SJSA1 (cell line): Measurements from ENCODE around the gene TNFRSF18. TPM values are rescaled to one million over a fixed set of nuclear protein-coding genes. Genes with fewer than 3 reads are reported as not detected.
A peak's percentile ranks its signal among the peaks of the same experiment; 100 is the strongest.

Source experiments
- DNase-seq, 2 experiments: peaks; one replicate each; pipeline ENCODE4 v3.0.0-alpha.2; 2015 to 2020; ENCODE audit warnings: low spot score in 2 of 2, low read depth in 1 of 2
- H3K27ac ChIP-seq: fragments of 250-450 bp; sonication (Bioruptor Pico); 2 replicates; pipeline ENCODE4 v1.5.1; 2020; ENCODE audit warnings: mild to moderate bottlenecking, moderate library complexity
- H3K27me3 ChIP-seq: fragments of 250-450 bp; sonication (Bioruptor Pico); replicated peaks from 2 replicates; pipeline ENCODE4 v1.5.1; 2020; ENCODE audit warnings: mild to moderate bottlenecking, moderate library complexity
- H3K36me3 ChIP-seq: fragments of 250-450 bp; sonication (Bioruptor Pico); 2 replicates; pipeline ENCODE4 v1.5.1; 2020; ENCODE audit warnings: mild to moderate bottlenecking
- H3K4me1 ChIP-seq: fragments of 250-450 bp; sonication (Bioruptor Pico); replicated peaks from 2 replicates; pipeline ENCODE4 v1.6.1; 2021; ENCODE audit warnings: mild to moderate bottlenecking
- H3K4me3 ChIP-seq: fragments of 250-450 bp; sonication (Bioruptor Pico); 2 replicates; pipeline ENCODE4 v1.5.1; 2020; ENCODE audit warnings: mild to moderate bottlenecking
- H3K9me3 ChIP-seq: fragments of 250-450 bp; sonication (Bioruptor Pico); replicated peaks from 2 replicates; pipeline ENCODE4 v1.5.1; 2020; ENCODE audit warnings: mild to moderate bottlenecking
- total RNA-seq: library from RNA; depleted of rRNA; stranded (reverse); fragments of >200 nt; shearing (Covaris generic); gene quantifications from 2 replicates; pipeline ENCODE4 v1.2.3, GENCODE V29; 2014

The TNFRSF18 gene
- total RNA-seq, 1 experiment from 2014 or later, result not detected

DNA sequence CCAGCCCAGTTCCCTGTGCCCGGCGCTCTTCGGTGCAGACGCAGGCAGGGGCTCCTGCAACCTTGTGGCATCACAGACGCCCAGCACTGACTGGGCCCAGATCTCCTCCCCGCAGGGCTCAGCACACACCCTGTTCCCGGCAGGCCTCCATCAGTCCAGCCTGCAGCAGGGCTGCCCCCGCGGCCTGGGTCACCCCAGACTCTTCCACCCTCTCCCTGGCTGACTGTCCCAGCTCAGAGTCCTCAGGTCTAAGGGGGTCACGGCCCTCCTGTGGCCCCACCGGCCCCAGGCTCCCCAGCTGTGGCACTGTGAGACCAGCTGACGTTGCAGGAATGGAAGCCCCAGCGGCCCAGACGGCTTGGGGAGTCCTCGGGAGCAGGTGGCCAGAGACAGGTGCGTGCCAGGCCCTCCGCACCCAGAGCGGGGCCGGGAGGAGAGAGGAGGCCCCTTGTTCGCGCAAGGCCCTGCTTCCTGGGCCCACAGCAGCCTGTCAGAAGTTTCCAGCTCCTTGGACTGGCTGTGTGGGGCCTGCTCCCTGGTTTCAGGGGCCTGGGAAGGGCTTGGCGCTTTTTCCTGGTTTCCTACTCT, 29.9 kb upstream of the TNFRSF18 start:
- no peak for DNase-seq
- Histone ChIP-seq H3K36me3 (peaks cover 24% of the 10 kb centered on the region), H3K9me3 (peaks cover 5% of the 10 kb centered on the region; the same call in 1 of the 2 replicates), H3K27ac (no peak overlapping the region), H3K4me1 (peaks cover 12% of the 10 kb centered on the region), H3K27me3 (no peaks in the 10 kb centered on the region), H3K4me3 (no peak overlapping the region)

DNA sequence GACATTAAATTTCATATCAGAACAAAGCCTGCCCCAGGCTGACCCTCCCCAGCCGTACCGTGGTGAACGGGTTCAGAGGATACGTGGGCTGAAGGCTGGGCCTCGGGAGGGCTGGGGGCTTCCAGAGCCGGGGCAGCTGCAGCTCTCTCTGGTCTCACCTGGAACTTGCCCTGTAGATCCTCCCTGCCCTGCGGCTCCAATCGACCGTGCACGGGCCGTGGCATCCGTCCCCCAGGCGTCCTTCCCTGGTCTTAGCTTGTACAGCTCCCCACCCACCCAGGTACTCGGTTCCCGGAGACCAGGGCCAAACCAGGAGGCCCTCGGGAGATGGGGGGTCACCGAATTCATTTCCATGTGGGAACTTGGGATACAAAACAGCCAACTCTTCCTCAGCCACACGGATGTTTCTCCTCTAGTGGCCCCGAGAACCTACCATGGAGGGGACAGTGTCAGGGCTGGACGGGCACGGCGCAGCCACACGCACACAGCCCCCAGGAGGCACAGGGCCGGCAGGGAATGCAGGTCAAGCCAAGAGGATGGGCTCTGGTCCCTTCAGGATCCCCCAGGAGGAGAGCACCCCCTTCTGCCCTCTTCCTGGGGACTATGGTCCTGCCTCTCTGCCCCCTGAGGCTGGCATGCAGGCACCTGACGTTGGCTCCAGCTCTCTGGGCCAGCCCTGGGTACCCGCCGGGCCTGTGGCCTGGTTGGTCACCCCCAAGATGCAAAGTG, 28.8 kb upstream of the TNFRSF18 start:
- DNase-seq, result no peak
- Histone ChIP-seq H3K36me3 (peaks cover 24% of the 10 kb centered on the region), H3K27ac (no peak overlapping the region), H3K9me3 (peaks cover 5% of the 10 kb centered on the region; the same call in 1 of the 2 replicates), H3K4me1 (peaks cover 20% of the 10 kb centered on the region), H3K4me3 (no peak overlapping the region), H3K27me3 (no peaks in the 10 kb centered on the region)

DNA sequence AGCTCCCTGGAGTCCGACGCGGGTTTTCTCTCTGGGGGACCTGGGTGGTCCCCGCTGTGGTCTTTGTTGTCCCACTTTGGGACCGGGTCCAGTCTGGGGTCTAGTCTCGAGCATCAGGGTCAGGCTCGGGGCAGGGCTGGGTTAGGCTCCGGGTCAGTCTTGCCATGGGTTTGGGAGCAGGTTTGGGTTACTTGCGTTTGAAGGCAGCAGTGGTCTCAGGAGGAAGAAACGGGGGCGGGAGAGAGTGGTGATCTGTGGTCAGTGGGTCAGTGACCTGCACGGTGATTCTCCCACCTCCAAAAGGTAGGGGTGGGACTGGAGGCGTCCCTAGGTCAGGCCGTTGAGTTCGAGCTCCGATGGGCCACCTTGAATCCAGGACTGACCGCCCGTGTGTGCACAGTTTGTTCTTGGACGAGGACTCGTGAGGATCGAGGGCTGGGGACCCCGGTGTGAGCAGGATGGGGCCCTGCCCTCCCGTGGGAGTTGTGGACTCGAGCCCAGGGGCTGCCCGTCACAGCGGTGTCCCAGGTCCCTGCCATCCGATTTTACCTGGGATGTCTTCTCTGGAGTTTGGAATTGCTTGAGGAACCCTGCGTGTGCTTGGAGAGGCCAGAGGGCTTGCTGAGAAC, 27.9 kb upstream of the TNFRSF18 start:
- Histone ChIP-seq H3K27me3 (no peaks in the 10 kb centered on the region), H3K36me3 (peaks cover 33% of the 10 kb centered on the region), H3K4me1 (peaks cover 24% of the 10 kb centered on the region), H3K9me3 (peaks cover 5% of the 10 kb centered on the region; the same call in 1 of the 2 replicates), H3K27ac (no peak overlapping the region), H3K4me3 (no peak overlapping the region)
- no peak for DNase-seq

DNA sequence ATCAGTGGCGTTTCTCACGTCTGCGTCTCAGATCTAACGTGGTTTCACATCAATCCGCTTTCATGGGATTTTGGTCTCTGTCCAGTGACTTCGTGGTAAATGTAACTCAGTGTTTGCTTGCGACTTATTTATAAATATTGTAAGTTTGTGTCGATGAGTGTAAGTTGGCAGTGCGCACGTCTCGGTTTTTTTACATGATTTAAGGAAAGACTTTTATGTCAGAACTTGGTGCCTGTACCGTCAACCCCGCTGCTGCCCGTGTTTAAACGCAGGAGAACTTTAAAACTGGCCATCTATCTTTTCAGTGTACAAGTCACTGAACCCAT, 27.1 kb upstream of the TNFRSF18 start:
- Histone ChIP-seq H3K4me1 (peaks cover 24% of the 10 kb centered on the region), H3K27me3 (no peaks in the 10 kb centered on the region), H3K27ac (no peak overlapping the region), H3K9me3 (peaks cover 5% of the 10 kb centered on the region; the same call in 1 of the 2 replicates), H3K36me3 (peaks cover 41% of the 10 kb centered on the region), H3K4me3 (no peak overlapping the region)
- DNase-seq, result no peak

DNA sequence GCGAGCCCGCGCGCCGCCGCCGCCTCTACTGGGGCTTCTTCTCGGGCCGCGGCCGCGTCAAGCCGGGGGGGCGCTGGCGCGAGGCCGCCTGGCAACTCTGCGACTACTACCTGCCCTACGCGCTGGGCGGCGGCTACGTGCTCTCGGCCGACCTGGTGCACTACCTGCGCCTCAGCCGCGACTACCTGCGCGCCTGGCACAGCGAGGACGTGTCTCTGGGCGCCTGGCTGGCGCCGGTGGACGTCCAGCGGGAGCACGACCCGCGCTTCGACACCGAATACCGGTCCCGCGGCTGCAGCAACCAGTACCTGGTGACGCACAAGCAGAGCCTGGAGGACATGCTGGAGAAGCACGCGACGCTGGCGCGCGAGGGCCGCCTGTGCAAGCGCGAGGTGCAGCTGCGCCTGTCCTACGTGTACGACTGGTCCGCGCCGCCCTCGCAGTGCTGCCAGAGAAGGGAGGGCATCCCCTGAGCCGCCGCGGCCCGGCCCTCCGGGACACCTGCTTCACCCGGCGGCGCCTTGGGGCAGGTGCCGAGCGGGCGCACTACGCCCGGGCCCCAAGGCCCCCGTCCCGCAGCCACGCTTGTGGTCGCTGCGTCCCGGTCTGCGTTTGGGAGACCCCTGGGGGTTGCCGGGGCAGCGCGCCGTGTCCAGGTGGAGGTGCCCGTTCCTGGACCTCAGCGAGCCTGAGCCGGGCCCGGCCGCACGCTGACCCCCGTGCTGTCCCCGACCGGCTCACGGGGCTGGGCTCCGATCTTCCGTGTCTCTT, 26.6 kb upstream of the TNFRSF18 start:
- no peaks in the 10 kb centered on the region for H3K27me3 ChIP-seq
- peaks cover 46% of the 10 kb centered on the region for H3K36me3 ChIP-seq
- no peak for DNase-seq
- H3K4me3 ChIP-seq, result peak overlapping the region; percentile 97
- no peak overlapping the region for H3K27ac ChIP-seq
- peaks cover 24% of the 10 kb centered on the region for H3K4me1 ChIP-seq
- H3K9me3 ChIP-seq, result peaks cover 5% of the 10 kb centered on the region; the same call in 1 of the 2 replicates

DNA sequence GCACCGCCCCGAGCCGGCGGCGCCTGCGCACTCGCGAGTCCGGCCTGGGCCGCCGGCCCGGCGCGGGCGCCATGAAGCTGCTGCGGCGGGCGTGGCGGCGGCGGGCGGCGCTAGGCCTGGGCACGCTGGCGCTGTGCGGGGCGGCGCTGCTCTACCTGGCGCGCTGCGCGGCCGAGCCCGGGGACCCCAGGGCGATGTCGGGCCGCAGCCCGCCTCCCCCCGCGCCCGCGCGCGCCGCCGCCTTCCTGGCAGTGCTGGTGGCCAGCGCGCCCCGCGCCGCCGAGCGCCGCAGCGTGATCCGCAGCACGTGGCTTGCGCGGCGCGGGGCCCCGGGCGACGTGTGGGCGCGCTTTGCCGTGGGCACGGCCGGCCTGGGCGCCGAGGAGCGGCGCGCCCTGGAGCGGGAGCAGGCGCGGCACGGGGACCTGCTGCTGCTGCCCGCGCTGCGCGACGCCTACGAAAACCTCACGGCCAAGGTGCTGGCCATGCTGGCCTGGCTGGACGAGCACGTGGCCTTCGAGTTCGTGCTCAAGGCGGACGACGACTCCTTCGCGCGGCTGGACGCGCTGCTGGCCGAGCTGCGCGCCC, 25.9 kb upstream of the TNFRSF18 start, which contains the start of gene B3GALT6:
Gene B3GALT6, plus strand, starts transcription at position 30 of the 588 bp plus-strand sequence. Its CDS starts 42 bp downstream, at position 72.
- Histone ChIP-seq H3K27me3 (no peaks in the 10 kb centered on the region), H3K4me3 (peak within 1 kb of the TSS; percentile 97), H3K9me3 (peaks cover 5% of the 10 kb centered on the region; the same call in 1 of the 2 replicates), H3K27ac (peak within 1 kb of the TSS; percentile 84), H3K4me1 (peaks cover 24% of the 10 kb centered on the region), H3K36me3 (peaks cover 53% of the 10 kb centered on the region)
- no peak for DNase-seq

DNA sequence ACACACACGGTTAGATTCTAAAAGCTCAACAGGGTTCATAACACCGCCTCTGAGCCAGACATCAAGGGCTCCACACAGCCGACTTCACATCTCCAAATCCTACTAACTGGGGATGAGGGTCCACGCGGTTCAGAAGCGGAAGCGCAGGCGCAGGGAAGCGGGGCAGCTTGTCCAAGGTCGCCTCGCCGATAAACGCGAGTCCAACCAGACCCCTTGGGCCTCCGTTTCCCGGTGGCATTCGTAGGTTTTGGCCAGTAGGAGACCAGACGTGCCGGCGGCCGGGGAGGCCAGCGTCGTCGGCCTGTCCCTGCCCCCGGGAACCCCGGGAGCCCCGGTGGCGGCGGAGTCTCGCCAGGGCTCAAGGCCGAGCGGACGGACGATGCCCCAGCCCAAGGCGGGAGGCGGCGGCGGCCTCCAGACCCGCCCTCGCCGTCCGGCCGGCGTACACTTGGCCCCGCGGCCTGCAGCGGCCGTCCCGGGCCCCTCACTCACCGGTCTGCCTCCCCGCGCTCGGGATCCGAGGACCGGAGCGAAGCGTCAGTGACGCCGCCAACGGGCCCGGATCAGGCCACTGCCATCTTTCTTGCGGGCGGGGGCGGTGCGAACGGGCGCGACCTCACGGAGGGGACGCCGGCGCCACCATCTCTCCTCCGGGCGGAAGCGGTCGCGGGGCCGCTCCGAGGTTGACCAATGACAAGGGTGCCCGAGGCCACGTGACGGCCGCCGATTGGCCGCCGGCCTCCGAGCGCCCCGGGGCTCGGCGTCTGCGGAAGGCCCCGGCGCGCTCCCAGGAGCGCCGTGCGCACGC, 25.2 kb upstream of the TNFRSF18 start, which contains the start of gene SDF4:
Gene SDF4, minus strand, starts transcription at position 602 of the 808 bp plus-strand sequence. CDS start 3,229 bp downstream, outside the sequence.
- Histone ChIP-seq H3K27ac (peak within 1 kb of the TSS; percentile 84), H3K9me3 (peaks cover 5% of the 10 kb centered on the region; the same call in 1 of the 2 replicates), H3K27me3 (no peaks in the 10 kb centered on the region), H3K4me3 (peak within 1 kb of the TSS; percentile 97), H3K4me1 (peaks cover 24% of the 10 kb centered on the region), H3K36me3 (peaks cover 57% of the 10 kb centered on the region)
- DNase-seq, result peak; percentile 96 to 97

DNA sequence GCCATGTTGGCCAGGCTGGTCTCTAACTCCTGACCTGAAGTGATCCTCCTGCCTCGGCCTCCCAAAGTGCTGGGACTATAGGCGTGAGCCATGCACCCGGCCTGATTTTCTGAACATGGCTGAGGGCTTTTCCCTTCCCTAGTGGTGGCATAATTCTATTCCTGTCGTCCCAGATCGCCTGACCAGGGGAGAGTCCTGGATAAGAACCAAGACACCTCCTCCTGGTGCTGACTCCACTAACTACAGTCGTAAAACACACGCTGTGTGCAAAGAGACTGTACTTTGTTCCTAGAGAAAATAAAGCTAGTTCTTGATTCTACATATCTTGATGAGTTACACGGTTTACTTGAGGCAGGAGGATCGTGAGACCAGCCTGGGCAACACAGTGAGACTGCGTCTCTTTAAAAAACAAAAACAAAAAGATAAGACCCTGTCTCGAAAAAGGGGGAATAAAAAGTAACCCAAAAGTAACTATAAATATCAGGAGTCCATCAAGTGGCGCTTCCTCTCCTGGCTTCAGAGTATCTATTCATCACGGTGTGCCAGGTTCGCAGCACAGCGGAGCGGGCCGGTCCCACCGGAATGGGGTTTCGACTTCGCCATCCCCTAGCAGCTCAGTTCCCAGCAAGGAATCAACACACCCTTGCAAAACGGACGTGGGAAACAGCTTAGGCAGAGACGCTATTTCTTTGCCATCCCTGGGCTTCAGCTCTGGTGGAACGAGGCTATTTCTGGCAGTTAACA, 24.4 kb upstream of the TNFRSF18 start:
- H3K27ac ChIP-seq, result peak overlapping the region; percentile 84
- H3K27me3 ChIP-seq, result no peaks in the 10 kb centered on the region
- peaks cover 65% of the 10 kb centered on the region for H3K36me3 ChIP-seq
- H3K4me3 ChIP-seq, result peak overlapping the region; percentile 97
- peaks cover 24% of the 10 kb centered on the region for H3K4me1 ChIP-seq
- peak in 1 of 2 experiments; percentile 48 for DNase-seq
- H3K9me3 ChIP-seq, result peaks cover 5% of the 10 kb centered on the region; the same call in 1 of the 2 replicates

DNA sequence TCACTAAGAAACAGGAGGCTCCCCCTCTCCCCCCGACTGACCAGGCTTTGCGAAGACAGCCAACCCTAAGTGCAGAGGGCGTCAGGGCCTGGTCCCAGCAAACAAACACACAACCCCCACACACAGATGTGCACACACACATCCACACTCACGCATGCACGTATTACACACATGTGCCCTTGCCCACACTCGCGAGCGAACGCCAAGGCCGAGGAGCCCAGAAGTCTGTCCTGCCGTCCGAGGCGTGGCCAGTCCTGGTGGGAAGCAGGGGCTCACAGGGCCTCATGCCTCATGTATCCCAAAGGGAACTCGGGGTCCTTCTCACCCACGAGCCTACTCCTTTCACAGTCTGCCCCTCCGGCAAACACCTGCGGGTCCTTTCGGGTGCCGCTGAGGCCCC, 23.4 kb upstream of the TNFRSF18 start:
- Histone ChIP-seq H3K27me3 (no peaks in the 10 kb centered on the region), H3K36me3 (peaks cover 76% of the 10 kb centered on the region), H3K4me3 (no peak overlapping the region), H3K27ac (no peak overlapping the region), H3K9me3 (peaks cover 5% of the 10 kb centered on the region; the same call in 1 of the 2 replicates), H3K4me1 (peaks cover 24% of the 10 kb centered on the region)
- DNase-seq, result no peak

DNA sequence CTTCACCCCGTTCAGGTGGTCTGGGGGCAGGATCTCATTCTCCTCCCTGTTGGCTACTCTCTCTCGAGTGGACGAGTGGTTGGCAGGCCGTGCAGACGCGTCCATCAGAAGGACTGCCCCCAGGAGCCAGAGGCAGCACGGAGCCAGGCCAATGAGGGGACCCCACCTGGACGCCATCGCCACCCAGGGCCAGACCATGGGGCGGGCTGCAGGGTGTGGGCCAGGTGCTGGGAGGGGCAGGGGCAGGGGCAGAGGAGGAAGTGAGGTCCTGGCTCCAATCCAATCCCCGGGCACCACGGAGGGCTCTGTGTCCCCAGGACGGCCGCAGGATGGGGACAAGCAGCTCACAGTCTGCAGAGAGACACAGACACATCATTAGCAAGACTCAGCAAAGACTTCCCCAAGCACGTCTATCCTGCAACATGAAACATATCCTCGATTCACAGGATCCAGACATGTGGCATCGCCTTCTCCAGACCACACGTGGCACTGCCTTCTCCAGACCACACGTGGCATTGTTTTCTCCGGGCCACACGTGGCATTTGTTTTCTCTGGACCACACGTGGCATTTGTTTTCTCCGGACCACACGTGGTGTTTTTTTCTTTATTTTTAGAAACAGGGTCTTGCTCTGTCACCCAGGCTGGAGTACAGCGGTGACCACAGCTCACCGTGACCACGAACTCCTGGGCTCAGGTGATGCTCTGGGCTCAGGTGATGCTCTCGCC, 22.4 kb upstream of the TNFRSF18 start:
- peaks cover 77% of the 10 kb centered on the region for H3K36me3 ChIP-seq
- H3K4me3 ChIP-seq, result no peak overlapping the region
- no peak for DNase-seq

DNA sequence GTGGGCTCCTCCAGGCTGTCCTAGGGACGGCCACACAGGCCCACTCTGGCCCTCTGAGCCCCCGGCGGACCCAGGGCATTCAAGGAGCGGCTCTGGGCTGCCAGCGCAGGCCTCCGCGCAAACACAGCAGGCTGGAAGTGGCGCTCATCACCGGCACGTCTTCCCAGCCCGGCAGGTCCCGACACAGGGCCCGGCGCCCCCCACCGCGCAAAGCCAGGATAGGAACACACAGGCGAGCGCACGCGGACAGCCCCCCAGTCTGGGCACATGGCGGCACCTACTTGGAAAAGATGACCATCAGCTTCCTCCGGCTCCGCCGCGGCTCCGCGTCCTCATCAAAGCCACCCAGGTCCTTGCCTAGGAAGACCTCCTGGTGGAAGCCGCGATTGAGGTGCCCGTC, 21.8 kb upstream of the TNFRSF18 start:
- DNase-seq, result no peak
- H3K4me3 ChIP-seq, result no peak overlapping the region
- H3K36me3 ChIP-seq, result peaks cover 76% of the 10 kb centered on the region
- H3K27ac ChIP-seq, result no peak overlapping the region
- no peaks in the 10 kb centered on the region for H3K27me3 ChIP-seq
- H3K4me1 ChIP-seq, result peaks cover 23% of the 10 kb centered on the region
- H3K9me3 ChIP-seq, result peaks cover 5% of the 10 kb centered on the region; the same call in 1 of the 2 replicates

More for the DNA sequence above, 22.4 kb upstream of the TNFRSF18 start:
- H3K27me3 ChIP-seq, result no peaks in the 10 kb centered on the region
- H3K9me3 ChIP-seq, result peaks cover 5% of the 10 kb centered on the region; the same call in 1 of the 2 replicates
- no peak overlapping the region for H3K27ac ChIP-seq
- peaks cover 24% of the 10 kb centered on the region for H3K4me1 ChIP-seq
